ENCODE measurements around the gene WDR76.

- TF ChIP-seq CTCF (IDR thresholded peaks at IDR 0.05; ENCODE audit: poor library complexity) (no peak), EZH2 (IDR thresholded peaks at IDR 0.05; ENCODE audit: borderline replicate concordance) (no peak)
Observed at GRCh38 chr15:43799945-43800285, 26.9 kb upstream of the WDR76 start, which contains the start of gene SERINC4.

Measured in hepatocyte (in vitro differentiated cells).